Stimulated activated CD8-positive, alpha-beta memory T cell treated with anti-CD3 and anti-CD28 coated beads, Interleukin-12 subunit alpha, Interleukin-12 subunit beta, amount 100 ng/mL, for 4 hours (primary cell): ENCODE measurements around the gene USE1.

ENCODE experiments used
- DNase-seq: peaks from one replicate; pipeline ENCODE4 v3.0.0-alpha.2; 2020; ENCODE audit warnings: low read depth

Gene USE1

DNA sequence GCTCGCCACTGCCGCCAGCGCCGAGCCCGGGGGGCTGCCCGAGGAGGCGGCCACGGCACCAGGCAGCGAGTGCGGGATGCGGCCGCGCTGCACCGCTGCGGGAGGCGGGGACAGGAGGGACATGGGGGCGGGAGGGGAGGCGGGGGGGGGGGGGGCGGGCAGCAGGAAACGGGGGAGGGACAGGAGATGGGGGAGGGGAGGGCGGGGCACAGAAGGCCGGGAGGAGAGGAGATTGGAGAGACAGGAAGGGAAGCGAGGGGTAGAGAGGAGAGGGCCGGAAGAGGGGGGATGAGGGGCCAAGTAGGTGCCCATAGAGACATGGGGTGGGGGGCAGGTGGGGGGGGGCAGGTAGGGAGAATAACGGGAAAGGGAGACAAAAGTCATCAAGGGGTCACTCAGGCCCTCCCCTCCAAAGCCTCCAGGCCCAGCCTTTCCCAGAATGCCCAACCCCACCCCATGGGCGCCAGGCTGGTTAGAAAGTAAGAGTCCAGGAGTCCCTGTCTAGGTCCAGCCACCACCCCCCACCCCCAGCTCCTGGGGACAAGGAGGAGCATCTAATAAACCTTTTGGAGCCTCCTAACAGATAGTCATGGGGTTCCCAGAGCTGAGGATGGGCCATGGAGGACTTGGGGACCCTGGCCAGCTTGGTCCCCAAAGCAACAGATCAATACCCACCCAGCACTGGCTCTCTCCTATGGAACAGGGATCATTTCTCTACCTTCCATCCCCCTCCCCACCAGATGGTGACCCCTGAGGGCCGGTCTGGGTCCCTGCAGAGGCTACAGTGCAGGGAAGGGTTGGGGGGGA is 21.0 kb downstream of the USE1 start:
- no peak for DNase-seq

DNA sequence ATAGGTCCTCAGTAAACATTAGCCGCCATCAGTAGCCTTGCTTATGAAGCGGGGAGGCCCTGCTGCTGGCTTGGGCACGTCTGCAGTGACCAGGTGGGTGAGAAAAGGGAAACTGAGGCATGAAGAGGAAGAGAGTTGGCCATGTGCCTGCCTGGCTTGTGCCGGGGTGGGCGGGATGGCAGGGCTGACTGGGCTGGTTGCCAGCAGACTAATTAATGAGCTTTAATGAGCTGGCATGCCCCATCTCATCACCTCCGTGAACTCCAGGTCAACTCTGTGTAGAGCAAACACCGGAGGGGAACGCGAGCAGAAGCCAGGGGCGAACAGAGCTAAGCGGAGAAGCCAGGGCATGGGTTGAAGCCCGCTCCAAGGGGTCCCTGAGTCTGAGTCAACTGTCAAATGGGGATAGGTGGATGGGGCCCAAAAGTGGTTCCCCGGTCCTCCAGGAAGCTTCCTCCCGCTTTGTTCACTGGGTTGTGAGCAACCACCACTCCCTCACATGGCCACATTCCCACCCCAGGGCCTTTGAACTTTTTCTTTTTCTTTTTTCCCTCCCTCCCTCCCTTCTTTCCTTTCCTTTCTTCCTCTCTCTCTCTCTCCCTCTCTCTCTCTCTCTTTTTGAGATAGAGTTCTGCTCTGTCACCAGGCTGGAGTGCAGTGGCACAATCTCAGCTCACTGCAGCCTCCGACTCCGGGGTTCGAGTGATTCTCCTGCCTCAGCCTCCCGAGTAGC is 21.8 kb downstream of the USE1 start:
- DNase-seq, result no peak

DNA sequence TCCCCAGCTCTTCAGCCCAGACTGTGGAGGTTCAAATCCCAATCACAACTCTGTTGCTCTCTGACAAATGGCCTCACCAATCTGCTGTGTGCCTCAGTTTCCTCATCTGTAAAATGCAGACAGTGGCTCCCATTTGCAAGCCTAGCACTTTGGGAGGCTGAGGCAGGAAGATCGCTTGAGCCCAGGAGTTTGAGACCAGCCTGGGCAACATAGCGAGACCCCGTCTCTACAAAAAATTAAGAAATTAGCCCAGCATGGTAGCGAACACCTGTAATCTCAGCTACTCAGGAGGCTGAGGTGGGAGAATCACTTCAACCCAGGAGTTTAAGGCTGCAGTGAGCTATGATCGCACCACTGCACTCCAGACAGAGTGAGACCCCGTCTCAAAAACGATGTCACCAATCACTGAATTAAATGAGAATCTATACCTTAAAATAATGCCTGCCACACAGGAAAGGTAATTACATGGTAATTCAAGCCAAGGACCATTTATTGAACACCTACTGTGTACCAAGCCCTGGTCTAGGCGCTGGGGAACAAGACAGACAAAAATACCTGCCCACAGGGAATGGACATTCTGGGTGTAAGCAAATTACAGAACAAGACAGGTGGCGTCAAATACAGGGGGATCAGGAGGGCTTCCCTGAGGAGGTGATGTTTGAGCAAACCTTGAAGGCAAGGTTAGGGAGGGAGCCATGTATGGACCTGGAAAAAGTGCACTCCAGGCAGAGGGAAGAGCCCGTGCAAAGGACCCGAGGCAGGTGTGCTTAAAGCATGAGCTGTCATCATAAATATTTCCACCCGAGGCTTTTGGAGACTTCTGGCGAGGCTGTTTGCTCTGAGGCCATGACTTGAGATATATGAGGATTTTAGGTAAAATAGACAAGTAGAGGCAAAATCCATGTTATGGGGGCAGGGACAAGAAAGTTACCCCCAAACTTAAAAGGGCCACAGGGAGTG is 22.9 kb downstream of the USE1 start:
- DNase-seq, result no peak

DNA sequence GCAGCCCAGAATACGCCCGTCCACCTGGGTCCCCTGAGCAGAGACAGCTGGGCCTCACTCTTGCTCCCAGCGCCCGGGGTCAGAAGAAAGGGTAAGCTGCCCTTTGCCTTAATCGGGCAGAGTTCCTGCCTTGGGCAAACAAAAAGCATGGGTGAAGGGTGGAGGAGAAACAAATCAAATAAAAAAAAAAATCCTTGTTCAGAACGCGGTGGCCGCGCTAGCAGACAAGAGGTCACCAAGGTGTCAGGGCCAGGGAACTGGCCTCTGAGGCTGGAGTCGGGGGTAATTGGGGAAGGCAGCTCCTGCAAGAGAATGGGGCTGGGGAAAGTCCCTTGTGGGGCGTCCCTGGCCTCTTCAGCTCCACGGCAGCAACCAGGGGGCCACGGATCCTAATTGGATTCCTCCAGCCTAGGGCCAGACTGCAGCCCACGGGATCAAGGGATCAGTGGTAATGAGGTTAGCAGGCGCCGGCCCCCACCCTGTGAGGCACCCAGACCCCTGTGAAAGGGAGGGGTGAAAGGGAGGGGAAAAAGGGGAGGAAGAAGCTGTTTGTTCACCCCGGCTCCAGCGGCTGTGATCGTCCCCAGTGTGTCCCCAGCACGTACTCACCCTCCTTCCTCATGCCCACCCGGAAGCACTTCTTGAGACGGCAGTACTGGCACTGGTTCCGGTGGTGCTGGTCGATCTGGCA is 25.1 kb downstream of the USE1 start:
- no peak for DNase-seq

DNA sequence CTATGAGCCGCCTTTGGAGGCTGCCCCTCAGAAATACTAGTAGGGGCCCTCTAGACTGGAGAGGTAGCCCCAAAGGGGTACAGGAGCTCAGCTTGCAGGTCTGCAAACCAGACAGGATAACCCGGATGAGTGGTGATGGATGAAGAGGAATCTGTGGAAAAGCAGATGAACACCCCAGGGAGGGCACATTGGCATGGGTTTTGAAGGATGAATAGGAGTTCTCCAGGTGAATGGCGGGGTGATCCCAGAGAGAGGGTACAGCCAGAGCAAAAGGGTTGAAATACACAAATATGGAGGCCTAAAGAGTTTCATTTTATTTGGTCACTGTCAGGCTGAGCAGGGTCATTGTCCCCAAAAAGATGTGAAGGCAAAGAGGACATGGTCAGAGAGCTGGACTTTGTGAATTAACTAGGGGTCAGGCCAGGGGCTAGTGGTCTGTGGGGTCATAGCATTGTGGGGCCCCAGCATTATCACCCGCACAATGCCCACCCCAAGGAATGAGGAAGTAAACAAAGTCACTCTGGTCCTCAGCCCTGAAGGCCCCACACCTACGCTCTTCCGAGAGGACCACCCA is 25.8 kb downstream of the USE1 start:
- no peak for DNase-seq

DNA sequence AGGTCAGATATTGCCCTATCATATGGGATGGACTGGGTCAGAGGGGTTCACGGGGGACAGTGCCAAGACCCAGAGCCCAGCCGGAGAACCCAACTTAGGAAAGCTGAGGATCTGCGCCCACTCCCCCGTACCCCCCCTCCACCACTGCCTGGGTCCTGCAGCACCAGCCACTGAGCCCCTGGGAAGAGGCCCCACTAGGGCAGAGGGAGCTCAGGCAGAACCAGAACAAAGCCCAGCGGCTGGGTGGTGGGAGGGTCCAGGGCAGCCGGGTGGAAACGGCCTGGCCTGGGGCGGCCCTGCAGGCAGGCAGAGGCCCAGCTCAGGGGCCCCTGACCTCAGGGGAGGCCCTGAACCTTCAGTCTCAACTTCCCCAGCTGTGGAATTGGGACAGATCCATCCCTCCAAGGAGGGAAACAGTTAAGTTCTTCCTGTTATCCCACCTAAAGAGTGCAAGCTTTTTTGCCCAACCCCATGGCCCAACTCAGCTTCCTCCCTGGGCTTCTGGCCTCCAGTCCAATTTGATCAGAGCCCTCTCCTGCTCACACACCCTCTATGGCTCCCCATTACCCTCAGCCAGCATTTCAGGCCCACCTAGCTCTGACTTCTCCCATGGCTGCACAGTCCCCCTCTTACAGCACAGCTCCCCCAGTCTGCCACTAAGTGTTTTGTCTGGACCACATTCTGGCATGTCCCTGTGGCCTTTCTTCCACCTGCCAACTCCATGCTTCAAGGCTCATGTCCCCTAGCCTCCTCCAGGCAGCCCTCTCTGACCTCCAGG is 27.5 kb downstream of the USE1 start:
- no peak for DNase-seq

- no peak for DNase-seq
These were observed 28.2 kb downstream of the USE1 start for GRCh38 chr19:17243211-17243829.

DNA sequence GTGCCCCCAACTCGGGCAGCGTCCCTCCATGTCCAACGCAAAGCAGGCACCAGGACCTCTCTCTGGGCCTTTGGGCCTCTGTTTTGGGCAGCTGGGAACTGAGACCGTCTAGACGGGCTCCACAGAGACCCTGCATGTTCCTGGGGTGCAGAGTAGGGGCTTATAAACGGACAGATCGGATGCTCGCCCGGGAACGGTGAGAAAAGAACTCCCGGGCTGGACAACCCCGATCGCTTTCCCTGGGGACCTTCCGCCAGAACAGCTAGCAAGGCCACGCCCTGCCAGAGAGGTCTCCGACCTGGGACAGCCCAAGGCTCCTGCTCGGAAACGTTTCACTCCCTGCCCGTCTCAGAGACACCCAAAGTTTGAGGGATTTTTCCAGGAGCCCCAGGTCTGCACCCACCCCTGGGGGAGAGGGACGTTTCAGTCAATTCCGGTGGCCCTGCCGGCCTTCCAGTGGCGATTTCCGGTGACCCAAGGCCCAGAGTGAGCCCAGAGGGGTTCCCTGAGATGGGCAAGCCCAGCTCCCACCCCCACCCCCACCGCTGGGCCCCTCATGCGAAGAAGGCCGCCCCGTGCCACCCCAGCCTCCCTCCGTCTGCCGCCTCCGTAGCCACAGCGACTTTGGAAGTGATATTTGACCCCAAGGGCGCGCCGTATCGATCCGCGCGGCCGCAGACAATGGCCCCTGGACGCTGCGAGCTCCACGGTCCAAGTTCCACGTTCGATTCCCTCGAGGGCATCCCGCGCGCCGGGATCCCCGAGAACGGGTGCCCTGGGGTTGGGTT is 28.9 kb downstream of the USE1 start:
- DNase-seq, result no peak

DNA sequence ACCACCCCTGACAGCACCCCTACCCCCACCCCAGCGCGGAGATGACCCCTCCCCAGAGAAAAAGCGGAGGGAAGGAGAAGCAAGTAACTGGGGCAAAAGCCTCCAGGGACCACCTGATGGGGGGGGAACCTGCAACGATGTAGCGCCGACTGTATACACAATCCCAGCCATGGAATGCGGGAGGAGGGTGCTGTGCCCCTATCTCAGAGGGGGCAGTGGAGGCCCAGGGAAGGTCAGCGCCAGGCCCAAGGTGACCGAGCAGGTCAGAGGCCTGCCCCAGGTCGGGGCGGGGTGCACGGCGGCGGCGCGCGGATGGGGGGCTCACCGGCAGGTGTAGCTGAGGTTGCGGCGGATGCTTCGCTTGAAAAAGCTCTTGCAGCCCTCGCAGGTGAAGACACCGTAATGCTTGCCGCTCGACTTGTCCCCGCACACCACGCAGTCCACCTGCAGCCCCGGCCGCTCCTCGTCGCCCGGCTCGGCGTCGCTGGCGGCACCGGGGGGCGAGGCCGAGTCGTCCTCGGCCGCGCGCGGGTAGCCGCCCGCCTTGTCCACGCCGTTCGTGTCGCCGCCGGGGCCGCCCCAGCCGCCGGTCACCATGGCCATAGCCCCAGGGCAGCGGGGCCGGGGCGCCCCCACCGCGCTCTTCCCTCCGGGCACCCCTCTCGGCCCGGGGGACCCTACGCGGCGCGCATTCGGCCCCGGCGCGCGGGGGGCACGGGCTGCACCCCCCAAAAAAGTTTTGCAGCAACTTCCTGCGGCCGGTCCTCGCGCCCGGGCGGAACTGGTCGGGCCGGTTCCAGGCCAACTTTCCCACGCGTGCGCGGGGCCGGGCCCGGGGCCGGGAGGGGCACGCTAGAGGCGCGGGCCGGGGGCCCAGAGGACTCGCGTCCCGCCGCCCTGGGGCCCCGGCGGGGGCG is 29.7 kb downstream of the USE1 start:
- DNase-seq, result no peak

DNA sequence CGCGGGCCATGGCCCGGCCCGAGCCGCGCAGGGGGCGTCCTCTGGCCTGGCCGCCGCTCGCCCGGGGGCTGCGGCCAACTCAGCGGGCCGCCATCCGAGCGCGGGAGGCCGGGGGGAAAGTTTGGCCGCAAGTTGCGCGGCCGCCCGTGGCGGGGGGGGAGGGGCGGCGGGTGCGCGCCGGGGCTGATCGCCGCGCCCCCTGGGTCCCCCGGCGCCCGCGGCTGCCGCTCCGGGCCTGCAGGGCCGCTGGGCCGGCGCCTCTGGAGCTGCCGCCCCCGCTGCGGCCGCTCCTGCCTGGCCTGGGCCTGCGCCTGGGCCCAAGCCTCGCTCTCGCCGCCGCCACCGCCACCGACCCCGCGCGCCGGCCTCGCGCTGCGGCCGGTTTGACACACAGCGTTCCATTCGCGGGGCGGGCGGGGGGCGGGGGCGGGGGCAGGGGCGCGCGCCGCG is 30.4 kb downstream of the USE1 start, which contains the start of gene NR2F6:
NR2F6 (minus strand) TSS at position 385 of the 450 bp plus-strand sequence. CDS start 699 bp downstream, outside the sequence.
- DNase-seq, result no peak

DNA sequence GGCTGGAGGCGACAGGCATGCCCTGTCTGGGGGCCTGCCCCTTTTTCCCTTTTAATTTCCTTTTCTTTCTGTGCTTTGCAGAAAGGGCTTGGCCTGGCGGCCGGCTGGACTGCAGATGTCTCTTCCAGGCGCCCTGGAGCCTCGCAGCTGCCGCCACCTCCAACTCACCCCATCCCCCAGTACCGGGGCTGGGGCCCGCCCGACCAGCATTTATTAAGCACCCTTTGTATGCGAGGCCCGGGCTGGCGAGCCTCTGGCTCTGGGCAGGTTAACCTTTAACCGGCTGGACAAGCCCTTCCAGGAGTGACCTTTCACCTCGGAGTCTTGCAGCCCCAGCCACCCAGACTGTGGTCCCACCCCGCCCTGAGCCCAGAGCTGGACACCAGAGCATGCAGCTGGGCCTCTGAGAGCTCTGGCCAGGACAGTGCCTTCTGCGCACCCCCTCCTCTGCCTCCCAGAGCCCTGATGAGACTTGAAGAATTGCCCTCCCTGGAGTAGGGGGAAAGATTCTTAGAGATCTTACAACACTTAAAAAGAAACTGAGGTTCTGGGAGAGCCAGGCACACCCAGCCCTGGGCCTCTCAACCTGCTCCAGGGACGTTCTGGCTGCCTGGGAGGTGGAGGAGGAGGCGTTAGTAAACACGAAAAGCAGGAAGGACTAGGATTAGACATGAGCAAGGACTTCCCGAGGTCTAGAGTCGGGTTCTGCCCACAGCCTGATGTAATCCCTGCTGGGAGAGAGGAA is 31.7 kb downstream of the USE1 start:
- DNase-seq, result no peak

DNA sequence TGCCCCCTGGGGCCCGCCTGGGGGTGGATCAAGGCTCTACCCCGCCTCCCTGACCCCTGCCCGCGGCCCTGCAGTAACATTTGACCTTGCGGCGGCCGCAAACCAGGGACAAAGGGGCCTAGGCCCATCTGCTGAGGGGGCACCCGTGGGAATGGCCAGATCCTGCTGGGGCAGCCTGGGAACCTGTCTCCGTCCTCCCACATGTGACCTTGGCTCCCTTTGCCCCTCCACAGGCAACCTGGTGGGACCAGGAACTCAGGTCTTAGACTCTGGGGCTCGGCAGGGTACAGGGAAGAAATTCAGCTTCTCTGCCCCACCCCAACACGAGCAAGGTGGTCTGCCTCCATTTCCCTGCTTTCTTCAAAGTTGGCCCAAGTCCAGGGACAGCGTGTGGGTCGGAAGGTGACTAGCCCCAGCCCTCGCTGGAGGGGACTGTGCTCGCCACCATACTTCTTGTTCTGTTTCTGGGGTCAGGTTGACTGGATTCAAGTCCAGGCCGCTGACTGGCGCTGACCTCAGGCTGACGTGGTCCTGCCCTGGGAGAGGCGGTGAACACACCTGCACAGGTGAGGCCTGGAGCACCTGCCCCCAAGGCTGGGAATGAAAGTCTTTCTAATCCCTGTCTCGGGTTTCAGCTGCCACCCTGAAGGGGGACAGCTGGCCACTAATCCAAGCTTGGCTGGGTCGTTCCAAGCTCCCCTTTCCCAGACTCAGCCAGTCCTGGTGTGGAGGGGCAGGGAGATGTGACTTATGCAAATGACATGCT is 33.0 kb downstream of the USE1 start:
- no peak for DNase-seq

- DNase-seq, result no peak
These were observed 34.9 kb downstream of the USE1 start for GRCh38 chr19:17249887-17250548.

- DNase-seq, result no peak
These were observed 39.5 kb downstream of the USE1 start for GRCh38 chr19:17254636-17255035.

DNA sequence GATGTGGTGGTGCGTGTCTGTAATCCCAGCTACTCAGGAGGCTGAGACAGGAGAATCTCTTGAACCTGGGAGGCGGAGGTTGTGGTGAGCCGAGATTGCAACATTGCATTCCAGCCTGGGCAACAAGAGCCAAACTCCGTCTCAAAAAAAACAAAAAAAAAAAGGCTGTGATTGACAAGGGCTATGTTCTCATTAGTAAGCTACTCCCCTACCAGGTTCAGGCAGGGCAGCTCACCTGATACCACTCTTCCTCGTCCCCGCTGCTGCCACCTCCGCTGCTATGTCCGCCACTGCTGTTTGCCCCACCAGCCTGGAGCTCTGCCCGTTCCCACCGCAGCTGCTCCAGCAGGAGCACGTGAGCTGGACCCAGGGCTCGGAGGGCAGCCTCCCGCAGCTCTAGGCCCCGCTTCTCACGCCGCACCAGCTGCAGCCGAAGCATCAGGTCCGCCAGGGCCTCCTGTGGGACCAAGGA is 40.0 kb downstream of the USE1 start:
- no peak for DNase-seq

DNA sequence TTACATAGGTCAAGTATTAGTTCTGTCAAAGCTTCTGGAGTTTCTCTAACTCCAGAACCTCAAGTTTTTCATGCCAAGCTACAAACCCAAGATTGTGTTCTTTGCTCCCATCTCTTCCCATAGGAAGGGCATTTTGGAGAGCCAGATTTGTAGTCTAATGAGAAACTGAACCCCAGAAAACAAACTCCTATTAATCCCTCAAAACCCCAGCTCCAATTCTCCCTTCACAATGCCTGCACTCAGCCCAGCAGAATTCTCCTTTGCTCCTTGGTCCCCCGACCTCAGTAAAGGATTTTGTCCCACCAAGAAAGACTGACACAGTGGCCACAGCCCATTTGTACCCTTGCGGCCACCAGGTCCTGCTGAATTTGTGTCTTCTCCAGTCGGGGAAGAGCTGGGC is 41.0 kb downstream of the USE1 start:
- DNase-seq, result no peak
